ENCODE results near the gene PCYT1B.
"Not testable (repeated sequence)": the region's sequence is repeated elsewhere in the genome, so short reads cannot be mapped to it uniquely, and the experiment has no call there.

Gene PCYT1B

GRCh38 chrX:24647257-24648058, at the start of gene PCYT1B:
Gene PCYT1B (minus strand): TSS chrX:24647347. CDS start chrX:24647105, 242 bp downstream.
- peak; percentile 29 to 34 for DNase-seq (ENCODE audit: low read depth in 2 of 2)

- no peak for DNase-seq (ENCODE audit: low read depth in 2 of 2)
These were observed 49.1 kb upstream of the PCYT1B start for GRCh38 chrX:24696294-24696693.

GRCh38 chrX:24694825-24695224, 47.7 kb upstream of the PCYT1B start:
- DNase-seq (ENCODE audit: low read depth in 2 of 2): no peak

- peak; percentile 75 to 82 for DNase-seq (ENCODE audit: low read depth in 2 of 2)
These were observed 46.5 kb upstream of the PCYT1B start, which contains the start of gene POLA1 for GRCh38 chrX:24693453-24694202. Gene POLA1 (plus strand): TSS chrX:24693918. CDS start chrX:24693962, 44 bp downstream.

GRCh38 chrX:24692305-24692704, 45.2 kb upstream of the PCYT1B start:
- no peak for DNase-seq (ENCODE audit: low read depth in 2 of 2)

GRCh38 chrX:24684048-24684447, 36.9 kb upstream of the PCYT1B start:
- DNase-seq (ENCODE audit: low read depth in 2 of 2): no peak

GRCh38 chrX:24682739-24683432, 35.7 kb upstream of the PCYT1B start:
- peak; percentile 17 to 26 for DNase-seq (ENCODE audit: low read depth in 2 of 2)

- DNase-seq (ENCODE audit: low read depth in 2 of 2): no peak
These were observed 29.4 kb upstream of the PCYT1B start for GRCh38 chrX:24676403-24677024.

- no peak for DNase-seq (ENCODE audit: low read depth in 2 of 2)
These were observed 26.3 kb upstream of the PCYT1B start for GRCh38 chrX:24673424-24673823.

GRCh38 chrX:24672701-24673190, 25.6 kb upstream of the PCYT1B start:
- DNase-seq (ENCODE audit: low read depth in 2 of 2): no peak

GRCh38 chrX:24668111-24668510, 21.0 kb upstream of the PCYT1B start:
- DNase-seq (ENCODE audit: low read depth in 2 of 2): no peak

- DNase-seq (ENCODE audit: low read depth in 2 of 2): no peak
These were observed 15.2 kb upstream of the PCYT1B start for GRCh38 chrX:24662352-24662751.

- DNase-seq (ENCODE audit: low read depth in 2 of 2): no peak
These were observed 14.1 kb upstream of the PCYT1B start for GRCh38 chrX:24661292-24661691.

- no peak for DNase-seq (ENCODE audit: low read depth in 2 of 2)
These were observed 12.5 kb upstream of the PCYT1B start for GRCh38 chrX:24659646-24660045.

- no peak for DNase-seq (ENCODE audit: low read depth in 2 of 2)
These were observed 12.0 kb upstream of the PCYT1B start for GRCh38 chrX:24659106-24659505.

- no peak for DNase-seq (ENCODE audit: low read depth in 2 of 2)
These were observed 11.3 kb upstream of the PCYT1B start for GRCh38 chrX:24658421-24658820.

- no peak for DNase-seq (ENCODE audit: low read depth in 2 of 2)
These were observed 10.7 kb upstream of the PCYT1B start for GRCh38 chrX:24657671-24658386.

- DNase-seq (ENCODE audit: low read depth in 2 of 2): not testable (repeated sequence)
These were observed 8.5 kb upstream of the PCYT1B start for GRCh38 chrX:24655679-24656078.

GRCh38 chrX:24651783-24652182, 4.6 kb upstream of the PCYT1B start:
- DNase-seq (ENCODE audit: low read depth in 2 of 2): no peak

GRCh38 chrX:24648495-24648894, 1.3 kb upstream of the PCYT1B start:
- no peak for DNase-seq (ENCODE audit: low read depth in 2 of 2)

GRCh38 chrX:24646745-24647182, 383 bp downstream of the PCYT1B start:
- DNase-seq (ENCODE audit: low read depth in 2 of 2): no peak

Measured in stimulated activated CD8-positive, alpha-beta memory T cell treated with anti-CD3 and anti-CD28 coated beads, Interleukin-15, amount 100 ng/mL, for 48 hours (primary cell).